Hepatocyte (in vitro differentiated cells): ENCODE results near the gene BAZ2B.

Experiments
- CTCF ChIP-seq: fragments of 200-600 bp; sonication (generic); IDR thresholded peaks from 2 replicates; pipeline ENCODE4 v1.5.1; 2016; ENCODE audit warnings: antibody characterized with exemption, mild to moderate bottlenecking; ENCODE audit not compliant: poor library complexity
- EZH2 ChIP-seq: fragments of 200-600 bp; sonication (generic); IDR thresholded peaks from 2 replicates; pipeline ENCODE4 v1.6.1; 2016; ENCODE audit warnings: antibody characterized with exemption, mild to moderate bottlenecking, borderline replicate concordance
- EZH2phosphoT487 ChIP-seq: fragments of 200-600 bp; sonication (generic); IDR thresholded peaks from one replicate; pipeline ENCODE4 v1.6.1; 2018; ENCODE audit warnings: antibody characterized with exemption, mild to moderate bottlenecking, low read depth, moderate library complexity; ENCODE audit not compliant: unreplicated experiment, severe bottlenecking

- TF ChIP-seq CTCF (no peak), EZH2 (no peak), EZH2phosphoT487 (no peak)
Observed at GRCh38 chr2:159454185-159454584, 162.2 kb downstream of the BAZ2B start.
